SIG-M5 treated with dmso at 0.1 percent for 504 hours (cell line): ENCODE data around the gene ITGA3.

Experiments used
- DNase-seq: peaks from one replicate; lab custom pipeline; 2025; ENCODE audit not compliant: unreplicated experiment; lab: John Stamatoyannopoulos, UW

ITGA3 gene

GRCh38 chr17:50090971-50091917 is 35.3 kb downstream of the ITGA3 start:
- DNase-seq: no peak

GRCh38 chr17:50091918-50092285 is 36.0 kb downstream of the ITGA3 start:
- no peak for DNase-seq

GRCh38 chr17:50093246-50093645 is 37.3 kb downstream of the ITGA3 start:
- no peak for DNase-seq

- DNase-seq: no peak
These were observed 37.9 kb downstream of the ITGA3 start for GRCh38 chr17:50093807-50094206.

- DNase-seq: peak; percentile 74
These were observed 38.4 kb downstream of the ITGA3 start for GRCh38 chr17:50094243-50094752.

GRCh38 chr17:50094753-50095619 is 39.1 kb downstream of the ITGA3 start, which contains the start of gene PDK2:
Gene PDK2, plus strand, starts transcription at chr17:50095351. Its CDS starts 85 bp downstream, at chr17:50095436.
- DNase-seq: peak; percentile 95

GRCh38 chr17:50095626-50096037 is 39.7 kb downstream of the ITGA3 start:
- DNase-seq: no peak

- DNase-seq: no peak
These were observed 40.2 kb downstream of the ITGA3 start for GRCh38 chr17:50096092-50096491.

- DNase-seq: no peak
These were observed 40.8 kb downstream of the ITGA3 start for GRCh38 chr17:50096758-50097157.

GRCh38 chr17:50097455-50097854 is 41.5 kb downstream of the ITGA3 start:
- no peak for DNase-seq

- DNase-seq: no peak
These were observed 42.0 kb downstream of the ITGA3 start for GRCh38 chr17:50097926-50098325.

- no peak for DNase-seq
These were observed 42.7 kb downstream of the ITGA3 start for GRCh38 chr17:50098583-50098982.

GRCh38 chr17:50099003-50099402 is 43.1 kb downstream of the ITGA3 start:
- no peak for DNase-seq

- DNase-seq: no peak
These were observed 44.6 kb downstream of the ITGA3 start for GRCh38 chr17:50100480-50100883.

- no peak for DNase-seq
These were observed 45.0 kb downstream of the ITGA3 start for GRCh38 chr17:50100921-50101345.

GRCh38 chr17:50101346-50102163 is 45.6 kb downstream of the ITGA3 start:
- no peak for DNase-seq

GRCh38 chr17:50102164-50102991 is 46.5 kb downstream of the ITGA3 start:
- no peak for DNase-seq

- no peak for DNase-seq
These were observed 47.3 kb downstream of the ITGA3 start for GRCh38 chr17:50103252-50103651.

- no peak for DNase-seq
These were observed 48.0 kb downstream of the ITGA3 start for GRCh38 chr17:50103941-50104340.

GRCh38 chr17:50105811-50106210 is 49.9 kb downstream of the ITGA3 start:
- DNase-seq: no peak
